A549 (cell line): Measurements from ENCODE around the gene PEF1. TPM values are rescaled to one million over a fixed set of nuclear protein-coding genes. Genes with fewer than 3 reads are reported as not detected.

ENCODE experiments used
- ATAC-seq, 2 experiments: fragments of 200-7000 bp in 1 of 2; fragments of >200 bp in 1 of 2; cut with Nextera tagmentation in 1 of 2; cut with Tn5 transposase in 1 of 2; 3 replicates each; pipeline versions ENCODE4 v1.8.0 to v1.9.1; 2018 to 2020; ENCODE audit warnings: mild to moderate bottlenecking in 1 of 2, moderate library complexity in 1 of 2
- CTCF ChIA-PET: fragments of 300-600 bp; sonication (Branson Sonifier 250); formaldehyde crosslinking; extraction: SDS; loops from one replicate; lab custom pipeline; 2021; ENCODE audit warnings: antibody characterized with exemption, inconsistent platforms; lab: Yijun Ruan, JAX
- POLR2A ChIA-PET: fragments of 350-600 bp; formaldehyde crosslinking; extraction: SDS; loops from one replicate; lab custom pipeline; 2021; ENCODE audit warnings: antibody characterized with exemption, inconsistent platforms; lab: Yijun Ruan, JAX
- DNase-seq, 2 experiments: peaks; one replicate each; pipeline versions ENCODE4 v3.0.0 to v3.0.0-alpha.2; 2011 to 2016; ENCODE audit warnings: low read depth in 1 of 2, low spot score in 1 of 2
- FAIRE-seq: peaks from 2 replicates; lab custom pipeline; 2011; peaks lifted over from hg19 to GRCh38; lab: Jason Lieb, UNC
- H3K27ac ChIP-seq, 2 experiments: fragments of >200 bp; sonication (Bioruptor Twin); formaldehyde crosslinking; 3 replicates each; pipeline ENCODE4 v1.5.1; 2016 to 2017
- H3K4me1 ChIP-seq: fragments of >200 bp; sonication (Bioruptor Twin); formaldehyde crosslinking; 3 replicates; pipeline ENCODE4 v1.6.1; 2016
- H3K4me2 ChIP-seq: fragments of >200 bp; sonication (Bioruptor Twin); formaldehyde crosslinking; 3 replicates; pipeline ENCODE4 v1.6.1; 2016
- H3K4me3 ChIP-seq: fragments of >200 bp; sonication (Bioruptor Twin); formaldehyde crosslinking; 3 replicates; pipeline ENCODE4 v1.5.1; 2016
- H3K9me3 ChIP-seq: fragments of >200 bp; sonication (Bioruptor Twin); formaldehyde crosslinking; 3 replicates; pipeline ENCODE4 v1.6.1; 2016
- BHLHE40 ChIP-seq: IDR thresholded peaks from 2 replicates; pipeline ENCODE4 v1.6.1; 2012; ENCODE audit warnings: low read depth, low read length, inconsistent platforms
- CBX2 ChIP-seq: fragments of 200-600 bp; sonication (generic); IDR thresholded peaks from 2 replicates; pipeline ENCODE4 v1.6.1; 2016; ENCODE audit warnings: low read depth, mild to moderate bottlenecking, borderline replicate concordance
- CBX8 ChIP-seq: fragments of 200-600 bp; sonication (generic); IDR thresholded peaks from 2 replicates; pipeline ENCODE4 v1.6.1; 2016
- CHD4 ChIP-seq: fragments of 200-600 bp; sonication (generic); IDR thresholded peaks from 2 replicates; pipeline ENCODE4 v1.6.1; 2016; ENCODE audit warnings: antibody characterized with exemption, mild to moderate bottlenecking, borderline replicate concordance
- EHF ChIP-seq: fragments of 250-450 bp; sonication (Bioruptor Pico); IDR thresholded peaks from 2 replicates; pipeline ENCODE4 v1.5.0; 2020; ENCODE audit warnings: mild to moderate bottlenecking
- EHMT2 ChIP-seq: fragments of 200-600 bp; sonication (generic); IDR thresholded peaks from 2 replicates; pipeline ENCODE4 v1.6.1; 2016; ENCODE audit warnings: antibody characterized with exemption, low read depth, mild to moderate bottlenecking, moderate library complexity
- FOSB ChIP-seq: fragments of 250-450 bp; sonication (Bioruptor Pico); IDR thresholded peaks from 2 replicates; pipeline ENCODE4 v1.5.0; 2020; ENCODE audit warnings: mild to moderate bottlenecking, moderate library complexity
- GATA3 ChIP-seq: IDR thresholded peaks from 2 replicates; pipeline ENCODE4 v1.6.1; 2012; ENCODE audit warnings: borderline replicate concordance
- HOXA7 ChIP-seq: fragments of 250-450 bp; sonication (Bioruptor Pico); IDR thresholded peaks from 2 replicates; pipeline ENCODE4 v1.5.0; 2020; ENCODE audit warnings: mild to moderate bottlenecking, moderate library complexity
- KDM1A ChIP-seq: fragments of 200-600 bp; sonication (generic); IDR thresholded peaks from 2 replicates; pipeline ENCODE4 v1.6.1; 2016; ENCODE audit warnings: low read depth, mild to moderate bottlenecking
- MYC ChIP-seq: IDR thresholded peaks from 2 replicates; pipeline ENCODE4 v1.6.1; 2012; ENCODE audit warnings: mild to moderate bottlenecking, inconsistent platforms, low read length, improper control_type of control experiment, borderline replicate concordance
- NPAS2 ChIP-seq: fragments of 250-450 bp; sonication (Bioruptor Pico); IDR thresholded peaks from 2 replicates; pipeline ENCODE4 v1.8.0; 2022; ENCODE audit warnings: mild to moderate bottlenecking, moderate library complexity, borderline replicate concordance
- NR3C1 ChIP-seq: fragments of >200 bp; sonication (Bioruptor Twin); formaldehyde crosslinking; IDR thresholded peaks from 3 replicates; pipeline ENCODE4 v1.6.1; 2017
- POLR2A ChIP-seq: IDR thresholded peaks from 2 replicates; pipeline ENCODE4 v1.6.1; 2012; ENCODE audit warnings: mild to moderate bottlenecking, low read length
- RAD21 ChIP-seq, 2 experiments: fragments of >200 bp in 1 of 2; sonication (Bioruptor Twin) in 1 of 2; formaldehyde crosslinking in 1 of 2; IDR thresholded peaks in 1 of 2; conservative IDR thresholded peaks in 1 of 2; 2 replicates in 1 of 2; 3 replicates in 1 of 2; pipeline ENCODE4 v1.6.1; 2012 to 2018; ENCODE audit warnings: inconsistent platforms in 1 of 2
- TFCP2L1 ChIP-seq: fragments of 250-450 bp; sonication (Bioruptor Pico); IDR thresholded peaks from 2 replicates; pipeline ENCODE4 v1.5.0; 2021; ENCODE audit warnings: mild to moderate bottlenecking
- ZC3H11A ChIP-seq: fragments of 450-650 bp; IDR thresholded peaks from 2 replicates; pipeline ENCODE4 v1.6.1; 2014; ENCODE audit warnings: antibody characterized with exemption, mild to moderate bottlenecking
- ZSCAN20 ChIP-seq: fragments of 250-450 bp; sonication (Bioruptor Pico); IDR thresholded peaks from 2 replicates; pipeline ENCODE4 v1.8.0; 2022; ENCODE audit warnings: mild to moderate bottlenecking, moderate library complexity
- WGBS: methylation state at CpG from one replicate; pipeline ENCODE4 v1.1.6; 2017; ENCODE audit errors: missing lambda C conversion rate; 5-methylcytosine and 5-hydroxymethylcytosine counted together
- polyA plus RNA-seq, 4 experiments: library from polyadenylated mRNA; depleted of rRNA in 3 of 4; stranded (reverse); fragments of >200 nt; fragmentation: RNase III in 1 of 4; extraction: RNeasy Plus Mini Kit Qiagen cat#74134 plus additional on column Dnase treatment in 1 of 4; gene quantifications; 2 replicates in 3 of 4; 3 replicates in 1 of 4; pipeline ENCODE4 v1.2.3, GENCODE V29; 2011 to 2017
- TF ChIP-seq, protein P1 (sequence below): IDR thresholded peaks from 2 replicates; pipeline ENCODE4 v1.6.1; 2012; ENCODE audit warnings: low read depth, borderline replicate concordance
- TF ChIP-seq, protein P2 (sequence below): fragments of >200 bp; sonication (Bioruptor Twin); formaldehyde crosslinking; IDR thresholded peaks from 3 replicates; pipeline ENCODE4 v1.5.1; 2016
- TF ChIP-seq, protein P3 (sequence below): IDR thresholded peaks from 2 replicates; pipeline ENCODE4 v1.6.1; 2012
- TF ChIP-seq, protein P4 (sequence below): fragments of 250-450 bp; sonication (Bioruptor Pico); IDR thresholded peaks from 2 replicates; pipeline ENCODE4 v1.5.0; 2021; ENCODE audit warnings: mild to moderate bottlenecking, moderate library complexity, borderline replicate concordance

Gene PEF1
- polyA plus RNA-seq, 2 of the 4 experiments (the other 2 are of a cell fraction): 38.3 to 47.6 TPM

DNA sequence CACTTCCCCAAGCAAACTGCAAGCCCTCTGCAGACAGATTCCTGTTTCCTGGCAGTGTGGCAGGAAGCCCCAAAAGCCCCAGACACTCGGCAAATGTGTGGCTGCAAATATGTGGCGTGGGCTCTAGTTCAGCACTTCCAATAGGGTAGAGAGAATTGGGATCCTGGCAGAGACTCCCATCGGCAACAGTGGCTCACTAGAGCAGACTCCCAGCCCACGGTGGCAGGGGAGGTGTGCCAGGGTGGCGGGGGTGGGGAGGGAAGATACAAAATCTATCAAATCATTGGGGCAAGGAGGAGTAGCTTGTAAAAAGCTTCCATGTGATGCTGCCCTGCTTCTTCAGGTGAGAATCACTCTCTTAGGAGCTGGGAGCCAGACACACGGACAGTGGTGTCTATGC is 33.3 kb upstream of the PEF1 start:
- POLR2A ChIA-PET: no interaction called here
- 50% methylated on average over 1 of the region's 6 CpGs for WGBS
- H3K4me3 ChIP-seq: no peak overlapping the region
- CTCF ChIA-PET: interaction anchor here (1.0 to 6.6 kb wide), 5 partner anchors 8 to 37 kb away, joined by 3 to 36 read pairs (median 4); no protein-coding TSS in a partner anchor
- no peak overlapping the region for H3K4me2 ChIP-seq
- H3K27ac ChIP-seq: peak overlapping the region in 1 of 2 experiments; percentile 27; a peak in 1 of 6 replicates
- H3K9me3 ChIP-seq: no peaks in the 10 kb centered on the region
- no peak for FAIRE-seq
- no peaks in the 10 kb centered on the region for H3K4me1 ChIP-seq
- TF ChIP-seq MYC (no peak), TFCP2L1 (CRISPR knock-in tag) (no peak), EHF (CRISPR knock-in tag) (no peak), ZSCAN20 (no peak), CHD4 (no peak), BHLHE40 (no peak), KDM1A (no peak), CBX2 (no peak), ZC3H11A (no peak), CBX8 (no peak)
- TF ChIP-seq, protein P1, sequence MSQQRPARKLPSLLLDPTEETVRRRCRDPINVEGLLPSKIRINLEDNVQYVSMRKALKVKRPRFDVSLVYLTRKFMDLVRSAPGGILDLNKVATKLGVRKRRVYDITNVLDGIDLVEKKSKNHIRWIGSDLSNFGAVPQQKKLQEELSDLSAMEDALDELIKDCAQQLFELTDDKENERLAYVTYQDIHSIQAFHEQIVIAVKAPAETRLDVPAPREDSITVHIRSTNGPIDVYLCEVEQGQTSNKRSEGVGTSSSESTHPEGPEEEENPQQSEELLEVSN: no peak
- TF ChIP-seq, protein P2, sequence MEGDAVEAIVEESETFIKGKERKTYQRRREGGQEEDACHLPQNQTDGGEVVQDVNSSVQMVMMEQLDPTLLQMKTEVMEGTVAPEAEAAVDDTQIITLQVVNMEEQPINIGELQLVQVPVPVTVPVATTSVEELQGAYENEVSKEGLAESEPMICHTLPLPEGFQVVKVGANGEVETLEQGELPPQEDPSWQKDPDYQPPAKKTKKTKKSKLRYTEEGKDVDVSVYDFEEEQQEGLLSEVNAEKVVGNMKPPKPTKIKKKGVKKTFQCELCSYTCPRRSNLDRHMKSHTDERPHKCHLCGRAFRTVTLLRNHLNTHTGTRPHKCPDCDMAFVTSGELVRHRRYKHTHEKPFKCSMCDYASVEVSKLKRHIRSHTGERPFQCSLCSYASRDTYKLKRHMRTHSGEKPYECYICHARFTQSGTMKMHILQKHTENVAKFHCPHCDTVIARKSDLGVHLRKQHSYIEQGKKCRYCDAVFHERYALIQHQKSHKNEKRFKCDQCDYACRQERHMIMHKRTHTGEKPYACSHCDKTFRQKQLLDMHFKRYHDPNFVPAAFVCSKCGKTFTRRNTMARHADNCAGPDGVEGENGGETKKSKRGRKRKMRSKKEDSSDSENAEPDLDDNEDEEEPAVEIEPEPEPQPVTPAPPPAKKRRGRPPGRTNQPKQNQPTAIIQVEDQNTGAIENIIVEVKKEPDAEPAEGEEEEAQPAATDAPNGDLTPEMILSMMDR: no peak
- TF ChIP-seq, protein P3, sequence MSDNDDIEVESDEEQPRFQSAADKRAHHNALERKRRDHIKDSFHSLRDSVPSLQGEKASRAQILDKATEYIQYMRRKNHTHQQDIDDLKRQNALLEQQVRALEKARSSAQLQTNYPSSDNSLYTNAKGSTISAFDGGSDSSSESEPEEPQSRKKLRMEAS: no peak
- DNase-seq: no peak
- ATAC-seq: no peak

DNA sequence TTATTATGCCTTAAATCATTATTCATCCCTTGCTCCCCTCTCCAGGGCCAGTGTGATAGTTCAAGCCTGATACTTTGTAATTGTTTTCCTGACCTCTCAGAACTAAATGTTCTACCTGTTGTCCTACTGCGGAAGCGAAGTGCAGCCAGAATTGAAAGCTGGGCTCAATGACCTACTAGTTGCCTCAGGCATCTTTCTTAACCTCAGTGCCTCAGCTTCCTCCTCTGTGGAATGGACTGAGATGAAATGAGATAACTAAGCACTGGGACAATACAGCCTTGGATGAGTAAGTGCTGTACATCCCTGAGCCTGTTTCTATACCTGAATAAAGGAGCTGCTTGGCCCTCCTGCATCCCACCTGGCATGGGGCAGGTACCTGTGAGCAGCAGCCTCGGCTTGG is 32.7 kb upstream of the PEF1 start:
- FAIRE-seq (no peak), DNase-seq (no peak), ATAC-seq (no peak)
- CTCF ChIA-PET: interaction anchor here (1.1 to 6.6 kb wide), 4 partner anchors 13 to 38 kb away, joined by 3 to 36 read pairs (median 9); no protein-coding TSS in a partner anchor
- no peak for TF ChIP-seq MYC
- TF ChIP-seq, protein P4, sequence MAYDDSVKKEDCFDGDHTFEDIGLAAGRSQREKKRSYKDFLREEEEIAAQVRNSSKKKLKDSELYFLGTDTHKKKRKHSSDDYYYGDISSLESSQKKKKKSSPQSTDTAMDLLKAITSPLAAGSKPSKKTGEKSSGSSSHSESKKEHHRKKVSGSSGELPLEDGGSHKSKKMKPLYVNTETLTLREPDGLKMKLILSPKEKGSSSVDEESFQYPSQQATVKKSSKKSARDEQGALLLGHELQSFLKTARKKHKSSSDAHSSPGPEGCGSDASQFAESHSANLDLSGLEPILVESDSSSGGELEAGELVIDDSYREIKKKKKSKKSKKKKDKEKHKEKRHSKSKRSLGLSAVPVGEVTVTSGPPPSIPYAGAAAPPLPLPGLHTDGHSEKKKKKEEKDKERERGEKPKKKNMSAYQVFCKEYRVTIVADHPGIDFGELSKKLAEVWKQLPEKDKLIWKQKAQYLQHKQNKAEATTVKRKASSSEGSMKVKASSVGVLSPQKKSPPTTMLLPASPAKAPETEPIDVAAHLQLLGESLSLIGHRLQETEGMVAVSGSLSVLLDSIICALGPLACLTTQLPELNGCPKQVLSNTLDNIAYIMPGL (CRISPR knock-in tag): no peak
- TF ChIP-seq EHMT2: no peak
- no peak for TF ChIP-seq GATA3
- no peak for TF ChIP-seq NPAS2 (CRISPR knock-in tag)
- no peak for TF ChIP-seq RAD21 (conservative IDR thresholded peaks at IDR 0.05 in 1 of 2, IDR thresholded peaks at IDR 0.05 in 1 of 2)
- no peak for TF ChIP-seq POLR2A
- no peak for TF ChIP-seq BHLHE40
- TF ChIP-seq HOXA7 (CRISPR knock-in tag): no peak
- no peak for TF ChIP-seq FOSB
- TF ChIP-seq NR3C1: no peak
- H3K4me2 ChIP-seq: no peak overlapping the region
- POLR2A ChIA-PET: no interaction called here
- no peaks in the 10 kb centered on the region for H3K9me3 ChIP-seq
- no peaks in the 10 kb centered on the region for H3K4me1 ChIP-seq
- WGBS: 82% methylated on average over 3 of the region's 3 CpGs
- no peak overlapping the region for H3K4me3 ChIP-seq
- H3K27ac ChIP-seq: peak overlapping the region in 1 of 2 experiments; percentile 27; a peak in 1 of 6 replicates
